ENCODE data around the gene EED.
"Not testable (repeated sequence)": the region's sequence is repeated elsewhere in the genome, so short reads cannot be mapped to it uniquely, and the experiment has no call there.

EED gene

GRCh38 chr11:86291466-86292262 lies 47.1 kb downstream of the EED start:
- peak; percentile 44 to 53 for DNase-seq (ENCODE audit: low read depth in 2 of 2)

- DNase-seq (ENCODE audit: low read depth in 2 of 2): peak in 1 of 2 donors; percentile 62
Observed at GRCh38 chr11:86292912-86293616, 48.5 kb downstream of the EED start.

DNA sequence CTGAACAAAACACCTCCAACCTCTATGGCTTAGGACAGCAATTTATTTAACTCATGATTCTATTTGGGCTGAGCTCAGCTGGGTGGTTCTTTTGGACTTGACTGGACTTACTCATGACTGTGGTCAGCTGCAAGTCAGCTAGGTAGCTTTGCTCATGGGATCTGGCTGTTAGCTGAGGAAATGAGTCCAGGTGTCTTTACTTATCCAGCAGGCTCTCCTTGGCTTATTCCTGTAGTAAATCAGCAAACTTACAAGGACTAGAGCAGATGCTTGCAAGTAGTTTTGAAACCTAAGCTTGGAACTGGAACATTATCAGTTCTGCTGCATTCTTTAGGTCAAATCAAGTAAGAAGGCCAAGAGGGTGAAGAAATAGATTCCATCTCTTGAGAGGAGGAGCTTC lies 49.5 kb downstream of the EED start:
- DNase-seq (ENCODE audit: low read depth in 2 of 2): no peak

DNA sequence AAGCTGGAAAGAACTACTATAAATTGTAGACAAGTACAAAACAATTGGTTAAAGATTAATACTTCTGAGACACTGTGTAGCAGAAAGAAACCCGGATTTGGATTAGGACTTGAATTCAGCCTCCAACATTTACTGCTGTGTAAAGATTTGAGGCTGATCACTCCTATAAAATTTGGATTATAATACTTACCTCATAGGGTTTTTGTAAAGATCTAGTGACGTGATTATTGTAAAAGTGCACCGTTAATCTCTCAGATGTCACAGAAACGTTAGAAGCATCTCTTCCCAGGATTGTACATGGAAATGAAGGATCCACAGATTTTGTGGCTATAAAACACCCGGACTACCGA lies 57.2 kb downstream of the EED start:
- DNase-seq (ENCODE audit: low read depth in 2 of 2): no peak

DNA sequence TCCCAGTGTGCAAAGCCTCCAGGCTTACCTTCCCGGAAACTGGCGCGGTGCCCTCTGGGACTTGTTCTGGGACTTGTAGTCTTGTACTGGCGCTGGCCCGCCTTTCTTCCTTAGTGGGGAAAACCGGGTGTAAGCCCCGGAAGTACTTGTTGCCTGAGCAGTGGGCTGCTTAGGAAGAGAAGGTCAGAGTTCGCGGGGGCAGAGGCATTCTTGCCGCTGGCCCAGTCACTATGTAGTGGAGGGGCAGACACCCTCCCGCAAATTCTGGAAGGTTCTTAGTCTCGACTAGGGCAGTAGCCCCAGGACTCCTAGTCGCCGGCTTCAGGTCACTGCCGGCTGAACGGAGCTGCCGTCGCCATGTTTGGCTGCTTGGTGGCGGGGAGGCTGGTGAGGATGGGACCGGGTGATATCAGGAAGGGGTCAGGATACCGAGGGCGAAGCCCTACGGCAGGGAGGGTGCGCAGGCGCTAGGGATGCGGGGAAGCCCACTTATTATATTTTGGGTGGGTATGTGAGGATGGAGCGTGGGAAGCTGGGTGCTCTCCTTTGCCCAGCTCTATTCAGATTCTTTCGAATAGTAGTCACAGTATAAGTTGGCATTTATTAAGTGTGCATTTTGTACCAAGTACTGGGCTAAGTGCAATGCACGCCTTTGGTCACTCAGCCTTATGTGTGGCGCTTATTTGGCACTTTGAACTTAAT lies 57.7 kb downstream of the EED start, which contains the start of gene HIKESHI:
TSS of gene HIKESHI (plus strand) at position 149 of the 702 bp plus-strand sequence. CDS start at position 358, 209 bp downstream.
- DNase-seq (ENCODE audit: low read depth in 2 of 2): peak; percentile 85 to 87

DNA sequence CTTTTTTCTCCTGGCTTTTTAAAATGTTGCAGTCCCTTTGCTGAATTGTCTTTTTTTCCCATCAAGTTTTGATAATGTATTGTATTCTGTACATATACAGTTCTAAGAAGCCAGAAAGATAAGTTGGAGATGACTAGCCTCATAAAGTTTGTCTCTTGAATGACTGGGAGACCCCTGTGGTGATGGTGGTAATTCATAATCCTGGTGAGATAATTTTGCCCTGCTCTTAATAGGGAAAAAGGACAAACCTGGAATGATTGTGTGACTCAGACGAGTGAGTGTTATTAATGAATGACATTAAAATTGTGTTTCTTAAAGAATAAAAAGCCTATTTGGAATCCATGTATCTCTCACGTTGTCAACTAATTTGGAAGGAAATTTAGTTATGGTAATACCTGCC lies 58.7 kb downstream of the EED start:
- DNase-seq (ENCODE audit: low read depth in 2 of 2): no peak

DNA sequence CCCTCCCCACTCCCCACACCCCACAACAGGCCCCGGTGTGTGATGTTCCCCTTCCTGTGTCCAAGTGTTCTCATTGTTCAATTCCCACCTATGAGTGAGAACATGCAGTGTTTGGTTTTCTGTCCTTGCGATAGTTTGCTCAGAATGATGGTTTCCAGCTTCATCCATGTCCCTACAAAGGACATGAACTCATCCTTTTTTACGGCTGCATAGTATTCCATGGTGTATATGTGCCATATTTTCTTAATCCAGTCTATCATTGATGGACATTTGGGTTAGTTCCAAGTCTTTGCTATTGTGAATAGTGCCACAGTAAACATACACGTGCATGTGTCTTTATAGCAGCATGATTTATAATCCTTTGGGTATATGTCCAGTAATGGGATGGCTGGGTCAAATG lies 64.2 kb downstream of the EED start:
- DNase-seq (ENCODE audit: low read depth in 2 of 2): not testable (repeated sequence)

GRCh38 chr11:86313793-86314192 lies 69.2 kb downstream of the EED start:
- no peak for DNase-seq (ENCODE audit: low read depth in 2 of 2)

- no peak for DNase-seq (ENCODE audit: low read depth in 2 of 2)
Observed at GRCh38 chr11:86314636-86315035, 70.1 kb downstream of the EED start.

Data from stimulated activated CD8-positive, alpha-beta memory T cell treated with anti-CD3 and anti-CD28 coated beads, Interleukin-15, amount 100 ng/mL, for 48 hours (primary cell).